OCI-M2 (cell line): Measurements from ENCODE around the gene RNF214.

Experiments used
- DNase-seq: peaks from one replicate; lab custom pipeline; 2025; ENCODE audit not compliant: unreplicated experiment; lab: John Stamatoyannopoulos, UW

Gene RNF214

GRCh38 chr11:117279711-117280376, 47.4 kb downstream of the RNF214 start:
- no peak for DNase-seq

DNA sequence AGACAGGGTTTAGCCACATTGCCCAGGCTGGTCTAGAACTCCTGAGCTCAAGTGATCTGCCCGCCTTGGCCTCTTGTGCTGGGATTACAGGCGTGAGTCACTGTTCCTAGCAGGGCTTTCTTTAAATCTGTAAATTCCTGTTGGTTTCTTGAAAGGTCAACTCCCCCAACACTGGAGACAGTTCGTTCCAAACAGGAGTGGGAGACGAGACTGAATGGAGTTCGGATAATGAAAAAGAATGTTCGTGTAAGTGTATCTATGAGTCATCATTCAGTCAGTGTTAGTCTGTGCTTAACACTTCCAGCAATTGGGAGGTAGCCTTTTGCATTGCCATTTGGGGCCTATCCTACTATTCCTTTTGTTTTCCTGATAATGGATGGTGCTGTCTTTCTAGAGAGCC, 48.7 kb downstream of the RNF214 start:
- DNase-seq, result no peak

GRCh38 chr11:117281869-117282268, 49.4 kb downstream of the RNF214 start:
- DNase-seq, result no peak

DNA sequence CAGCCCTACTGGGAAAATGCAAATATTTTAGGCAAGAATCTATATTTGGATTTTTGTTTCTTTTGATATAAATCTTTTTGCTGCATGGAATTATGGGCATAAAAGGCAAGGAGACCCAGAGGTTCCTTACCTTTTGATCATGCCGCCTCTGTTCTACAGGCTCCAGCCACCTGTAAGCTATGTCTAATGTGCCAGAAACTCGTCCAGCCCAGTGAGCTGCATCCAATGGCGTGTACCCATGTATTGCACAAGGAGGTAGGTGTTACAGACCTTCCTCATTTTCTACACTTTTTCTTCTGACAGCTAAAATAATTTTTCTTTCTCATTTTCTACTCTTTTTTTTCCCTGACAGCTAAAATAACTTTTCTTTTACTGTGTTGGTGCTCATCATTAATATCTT, 50.5 kb downstream of the RNF214 start:
- DNase-seq, result no peak

- DNase-seq, result no peak
Measured at GRCh38 chr11:117284053-117284452, 51.6 kb downstream of the RNF214 start.

GRCh38 chr11:117286588-117286987, 54.1 kb downstream of the RNF214 start:
- DNase-seq, result no peak

DNA sequence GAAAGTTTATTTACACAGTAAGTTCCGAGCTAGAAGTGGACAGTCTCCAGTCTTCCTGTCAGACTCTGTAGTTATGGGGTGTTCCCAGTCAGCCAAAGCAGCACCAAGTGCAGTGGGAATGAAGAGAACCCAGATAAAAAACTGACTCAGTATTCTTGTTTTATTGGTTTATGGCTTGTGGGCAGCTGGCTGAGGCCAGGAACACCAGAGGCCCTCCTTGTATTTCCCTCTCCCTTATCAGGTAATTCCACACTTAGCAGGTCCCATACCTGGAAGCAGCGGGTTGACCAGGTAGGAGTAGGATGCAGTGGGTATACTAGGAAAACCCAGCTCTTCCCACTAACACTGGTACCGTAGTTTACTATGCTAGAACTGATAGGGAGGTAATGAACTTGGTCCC, 55.2 kb downstream of the RNF214 start:
- DNase-seq, result no peak

DNA sequence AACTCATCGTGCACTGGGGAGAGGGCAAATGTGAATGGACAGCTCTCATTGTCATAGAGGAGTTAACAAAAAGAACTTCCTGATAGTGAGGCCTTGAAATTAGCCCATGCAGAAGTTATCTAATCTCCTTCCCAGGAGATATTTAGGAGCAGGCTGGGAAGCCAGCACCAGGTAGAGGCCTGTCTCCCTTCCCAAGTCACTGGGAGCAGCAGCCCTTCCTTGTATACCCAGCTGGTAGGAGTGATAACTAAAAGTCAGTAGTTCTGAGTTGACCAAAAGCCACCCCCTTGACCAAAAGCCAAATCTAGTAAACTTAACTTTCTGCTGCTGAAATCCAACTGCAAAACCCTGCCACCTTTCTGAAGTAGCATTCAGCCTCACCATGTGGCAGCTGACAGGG, 57.3 kb downstream of the RNF214 start:
- no peak for DNase-seq

DNA sequence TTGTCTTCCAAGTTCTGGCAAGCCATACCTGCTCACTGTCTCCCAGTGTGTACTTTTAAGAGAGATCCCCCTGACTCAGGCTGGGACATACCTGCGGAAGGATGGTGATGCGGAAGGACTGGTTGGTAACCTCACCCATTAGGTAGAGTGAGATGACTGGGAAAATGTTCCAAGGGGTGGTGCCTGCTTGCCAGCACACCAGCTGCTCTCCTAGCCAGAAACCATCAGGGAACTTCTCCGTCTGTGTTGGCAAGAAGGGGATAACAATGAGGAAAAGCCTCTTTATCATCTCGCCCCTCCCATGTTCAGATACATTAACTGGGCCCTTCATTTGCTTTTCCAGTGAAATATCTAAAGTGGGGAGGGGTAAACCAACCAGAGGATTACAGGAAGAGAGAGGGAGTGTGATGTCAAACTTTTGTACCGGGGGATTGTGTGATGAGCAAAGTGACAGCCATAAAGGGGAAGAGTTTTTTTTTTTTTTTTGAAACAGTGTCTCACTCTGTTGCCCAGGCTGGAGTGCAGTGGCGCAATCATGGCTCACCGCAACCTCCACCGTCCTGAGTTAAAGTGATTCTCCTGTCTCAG, 58.4 kb downstream of the RNF214 start, which contains the start of gene BACE1-AS:
BACE1-AS (plus strand) TSS at position 538 of the 588 bp plus-strand sequence.
- DNase-seq, result no peak

GRCh38 chr11:117292616-117293015, 60.1 kb downstream of the RNF214 start:
- no peak for DNase-seq

DNA sequence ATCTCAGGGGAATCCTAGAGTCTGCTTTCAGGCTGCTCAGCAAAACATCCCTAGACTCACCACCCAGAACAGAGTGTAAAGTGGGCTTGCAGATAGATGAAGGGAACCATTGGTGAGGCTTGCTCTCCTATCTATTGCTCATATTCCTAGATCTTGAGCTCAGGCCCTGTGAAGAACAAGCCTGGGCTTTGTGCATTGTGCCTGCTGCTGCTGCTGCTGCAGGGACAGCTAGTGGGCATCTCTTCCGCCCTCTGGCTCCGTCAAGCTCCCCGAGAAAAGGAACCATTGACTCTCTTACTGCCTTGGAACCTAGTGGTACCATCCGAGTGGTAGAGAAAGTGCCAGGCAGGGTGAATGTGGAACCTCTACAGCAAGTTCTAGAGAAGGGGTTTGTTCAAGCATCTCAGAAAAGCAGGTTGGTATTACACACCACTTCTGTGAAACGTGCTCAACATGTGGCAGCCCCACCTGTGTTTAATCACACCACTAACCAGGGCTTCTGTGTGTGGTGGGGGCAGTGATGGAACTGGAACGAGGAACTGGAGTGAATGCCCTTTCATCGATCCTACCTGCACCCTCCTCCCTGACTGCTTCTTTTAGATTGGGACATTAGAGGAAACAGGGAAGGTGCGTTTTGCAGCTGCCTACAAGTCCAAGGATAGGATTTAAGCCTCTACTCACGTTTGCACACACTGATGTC, 63.1 kb downstream of the RNF214 start:
- DNase-seq, result no peak

- no peak for DNase-seq
Measured at GRCh38 chr11:117296881-117297280, 64.4 kb downstream of the RNF214 start.

DNA sequence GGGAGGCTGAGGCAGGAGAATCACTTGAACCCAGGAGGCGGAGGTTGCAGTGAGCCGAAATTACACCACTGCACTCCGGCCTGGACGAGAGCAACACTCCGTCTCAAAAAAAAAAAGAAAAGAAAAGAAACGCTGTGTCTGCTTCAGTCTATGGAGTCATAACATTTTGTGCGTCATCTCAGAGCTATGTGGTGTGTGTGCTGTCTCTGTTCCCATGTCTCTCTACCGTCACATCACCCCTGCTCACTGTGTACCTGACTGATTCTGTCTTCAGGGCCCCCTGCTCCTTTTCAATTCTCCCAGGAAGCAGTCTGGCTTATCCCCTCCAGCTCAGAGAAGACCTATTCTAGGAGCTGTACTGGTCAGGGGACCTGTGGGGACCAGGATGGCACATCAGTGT, 65.7 kb downstream of the RNF214 start:
- DNase-seq, result no peak

- DNase-seq, result no peak
Measured at GRCh38 chr11:117299351-117300282, 67.1 kb downstream of the RNF214 start.

GRCh38 chr11:117300283-117300663, 67.8 kb downstream of the RNF214 start:
- no peak for DNase-seq

DNA sequence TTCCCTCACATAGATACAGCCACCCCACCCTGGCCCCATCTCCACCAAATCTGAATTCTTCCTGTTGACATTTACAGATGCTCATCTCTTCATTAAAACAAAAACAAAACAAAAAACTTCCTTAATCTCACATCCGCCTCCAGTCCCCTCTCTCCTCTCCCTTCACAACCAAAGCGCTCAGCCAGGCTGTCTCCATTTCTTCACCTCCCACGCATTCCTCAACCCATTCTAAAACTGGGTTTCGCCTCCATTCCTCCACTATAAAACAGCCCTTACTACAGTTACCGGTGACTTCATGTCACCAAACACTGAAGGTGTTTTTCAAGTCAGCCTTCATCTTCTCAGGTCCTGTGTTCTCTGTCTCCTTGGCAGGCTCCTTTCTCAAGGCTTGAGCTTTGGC, 68.3 kb downstream of the RNF214 start:
- no peak for DNase-seq

DNA sequence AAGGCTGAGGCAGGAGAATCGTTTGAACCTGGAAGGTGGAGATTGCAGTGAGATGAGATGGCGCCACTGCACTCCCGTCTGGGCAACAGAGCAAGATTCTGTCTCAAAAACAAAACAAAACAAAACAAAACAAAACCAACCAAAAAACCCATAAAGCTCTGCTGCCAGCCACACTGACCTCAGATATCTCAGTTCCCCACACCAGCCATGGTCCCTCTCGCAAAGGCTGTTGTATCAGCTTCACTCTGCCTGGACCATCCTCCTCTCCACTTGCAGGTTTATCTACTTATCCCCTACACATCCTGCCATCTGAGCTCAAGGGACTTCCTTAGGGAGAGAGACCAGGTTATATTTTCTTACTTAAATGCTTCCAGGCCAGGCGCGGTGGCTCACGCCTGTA, 69.8 kb downstream of the RNF214 start:
- no peak for DNase-seq

- no peak for DNase-seq
Measured at GRCh38 chr11:117303101-117303500, 70.6 kb downstream of the RNF214 start.

GRCh38 chr11:117303646-117304315, 71.3 kb downstream of the RNF214 start:
- no peak for DNase-seq

DNA sequence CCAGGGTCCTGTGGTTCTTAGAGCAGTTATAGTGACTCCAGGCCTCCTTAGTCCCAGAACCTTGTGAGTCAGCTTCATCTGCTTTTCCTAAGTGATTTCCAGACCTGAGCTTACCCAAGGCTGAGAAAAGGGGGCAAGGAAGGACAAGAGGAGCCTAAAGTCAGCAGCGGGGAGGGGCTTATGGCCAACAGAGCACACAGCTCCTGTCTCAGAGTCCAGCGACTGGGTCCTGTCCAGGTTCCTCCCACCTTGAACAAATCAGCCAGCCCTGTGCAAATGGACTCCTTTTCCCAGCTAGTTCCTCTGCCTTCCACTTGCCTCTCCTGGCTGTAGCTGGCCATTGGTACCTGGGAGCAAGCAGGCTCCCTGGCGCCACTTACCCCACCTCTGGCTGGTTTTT, 72.7 kb downstream of the RNF214 start:
- no peak for DNase-seq

- DNase-seq, result no peak
Measured at GRCh38 chr11:117309310-117309709, 76.8 kb downstream of the RNF214 start.
